Endothelial cell of umbilical vein (primary cell): ENCODE measurements around the gene LRRN3. TPM values are rescaled to one million over a fixed set of nuclear protein-coding genes. Genes with fewer than 3 reads are reported as not detected.

Experiments
- BruUV-seq: library from RNA; stranded (reverse); fragments of 400-500 nt; replicated peaks from 2 replicates; lab custom pipeline; 2021; lab: Mats Ljungman, UMichigan
- CTCF ChIA-PET: fragments of 300-600, 350-600 bp; sonication (Branson Sonifier 250); formaldehyde crosslinking; loops from one replicate; lab custom pipeline; 2021; ENCODE audit warnings: antibody characterized with exemption, inconsistent platforms; lab: Charles Lee
- POLR2A ChIA-PET: fragments of 300-600, 350-600 bp; sonication (Branson Sonifier 250); formaldehyde crosslinking; loops from one replicate; lab custom pipeline; 2021; ENCODE audit warnings: antibody characterized with exemption, inconsistent platforms; lab: Charles Lee
- DNase-seq: peaks from one replicate; pipeline ENCODE4 v3.0.0-alpha.2; 2011; ENCODE audit warnings: low read depth, low spot score
- FAIRE-seq: peaks from 2 replicates; lab custom pipeline; 2011; peaks lifted over from hg19 to GRCh38; lab: Jason Lieb, UNC
- H2AFZ ChIP-seq: 2 replicates; pipeline ENCODE4 v1.6.0; 2012; ENCODE audit warnings: low read depth, low read length, control low read depth, inconsistent platforms
- H3K27ac ChIP-seq: 2 replicates; pipeline ENCODE4 v1.5.1; 2011; ENCODE audit warnings: low read depth, mild to moderate bottlenecking, control low read depth, low read length, moderate library complexity; ENCODE audit not compliant: insufficient read depth
- H3K27me3 ChIP-seq, 2 experiments: 2 replicates each; pipeline versions ENCODE4 v1.6.0 to v1.6.1; 2011; ENCODE audit warnings: low read length in 2 of 2, mixed read lengths in 1 of 2; ENCODE audit not compliant: control insufficient read depth in 2 of 2, insufficient read depth in 2 of 2
- H3K36me3 ChIP-seq, 2 experiments: 2 replicates in 1 of 2; 3 replicates in 1 of 2; pipeline ENCODE4 v1.5.1; 2011; ENCODE audit warnings: low read length in 2 of 2, mild to moderate bottlenecking in 1 of 2, moderate library complexity in 1 of 2; ENCODE audit not compliant: control insufficient read depth in 2 of 2, insufficient read depth in 2 of 2; ENCODE audit errors: extremely low read depth in 1 of 2
- H3K4me1 ChIP-seq: 3 replicates; pipeline ENCODE4 v1.5.1; 2011; ENCODE audit warnings: mild to moderate bottlenecking, low read length; ENCODE audit not compliant: control insufficient read depth, insufficient read depth; ENCODE audit errors: extremely low read depth
- H3K4me2 ChIP-seq: 2 replicates; pipeline ENCODE4 v1.6.1; 2011; ENCODE audit warnings: low read length, control low read depth, mixed read lengths; ENCODE audit not compliant: insufficient read depth
- H3K4me3 ChIP-seq, 3 experiments: fragments of 200-600 bp in 1 of 3; sonication (generic), shearing (Covaris generic) in 1 of 3; replicated peaks in 1 of 3; 2 replicates each; pipeline ENCODE4 v1.5.1; 2011 to 2016; ENCODE audit warnings: control low read depth in 3 of 3, low read length in 3 of 3, mild to moderate bottlenecking in 2 of 3, inconsistent platforms in 1 of 3, low read depth in 1 of 3, moderate library complexity in 1 of 3; ENCODE audit not compliant: insufficient read depth in 1 of 3
- H3K79me2 ChIP-seq: 2 replicates; pipeline ENCODE4 v1.6.0; 2012; ENCODE audit warnings: low read length, inconsistent platforms; ENCODE audit not compliant: control insufficient read depth, insufficient read depth
- H3K9ac ChIP-seq: replicated peaks from 2 replicates; pipeline ENCODE3; 2011; ENCODE audit warnings: low read length, control low read depth; ENCODE audit not compliant: insufficient read depth; ENCODE audit errors: extremely low read depth
- H3K9me1 ChIP-seq: replicated peaks from 3 replicates; pipeline ENCODE4 v1.6.0; 2011; ENCODE audit warnings: mild to moderate bottlenecking, low read length; ENCODE audit not compliant: control insufficient read depth, insufficient read depth; ENCODE audit errors: extremely low read depth
- H3K9me3 ChIP-seq: replicated peaks from 2 replicates; pipeline ENCODE4 v1.5.1; 2012; ENCODE audit warnings: low read length, inconsistent platforms; ENCODE audit not compliant: control insufficient read depth, insufficient read depth
- H4K20me1 ChIP-seq: replicated peaks from 2 replicates; pipeline ENCODE3; 2011; ENCODE audit warnings: mild to moderate bottlenecking, low read length; ENCODE audit not compliant: control insufficient read depth, insufficient read depth; ENCODE audit errors: extremely low read depth
- EZH2 ChIP-seq: IDR thresholded peaks from 2 replicates; pipeline ENCODE4 v1.6.1; 2012; ENCODE audit warnings: borderline replicate concordance, low read depth, mild to moderate bottlenecking, moderate library complexity, low read length, inconsistent platforms; ENCODE audit not compliant: severe bottlenecking
- FOS ChIP-seq: IDR thresholded peaks from 2 replicates; pipeline ENCODE4 v1.6.1; 2011; ENCODE audit warnings: mild to moderate bottlenecking, low read length, moderate library complexity, borderline replicate concordance; ENCODE audit not compliant: insufficient read depth
- GATA2 ChIP-seq: IDR thresholded peaks from 2 replicates; pipeline ENCODE4 v1.7.0; 2011; ENCODE audit warnings: low read depth, mild to moderate bottlenecking, moderate library complexity, mixed read lengths, low read length; ENCODE audit not compliant: insufficient read length, insufficient read depth
- JUN ChIP-seq: IDR thresholded peaks from 2 replicates; pipeline ENCODE4 v1.6.1; 2011; ENCODE audit warnings: borderline replicate concordance, low read depth; ENCODE audit not compliant: insufficient read length, insufficient read depth
- MYC ChIP-seq: IDR thresholded peaks from one replicate; pipeline ENCODE4 v1.6.1; 2011; ENCODE audit warnings: mild to moderate bottlenecking, low read depth, low read length
- POLR2A ChIP-seq: IDR thresholded peaks from 2 replicates; pipeline ENCODE4 v1.6.1; 2012; ENCODE audit warnings: low read depth, mild to moderate bottlenecking, control low read depth, low read length
- POLR2AphosphoS5 ChIP-seq: IDR thresholded peaks from 2 replicates; pipeline ENCODE4 v1.6.1; 2012; ENCODE audit warnings: low read depth, mild to moderate bottlenecking, control low read depth, low read length, moderate library complexity; ENCODE audit not compliant: insufficient read depth
- dilution Hi-C: fragments of 300-500 bp; cut with MboI; formaldehyde crosslinking; loops from one replicate; pipeline ENCODE4 v1.15.0; 2019; ENCODE audit warnings: low sequenced_read_pairs; ENCODE audit not compliant: extremely low pct_ligation_motif_present
- intact Hi-C: fragments of 100-400 bp; cut with micrococcal nuclease; formaldehyde crosslinking; loops from one replicate; pipeline ENCODE4 v1.10.0; 2022
- polyA plus RNA-seq, 4 experiments: library from polyadenylated mRNA; depleted of rRNA in 3 of 4; stranded (reverse) in 3 of 4; unstranded in 1 of 4; fragments of >200 nt; gene quantifications; 2 replicates each; pipeline versions ENCODE4 v1.2.1 to v1.2.3, GENCODE V29; 2011 to 2012; ENCODE audit warnings: missing spikeins in 1 of 4
- total RNA-seq: library from RNA; stranded (reverse); gene quantifications from 2 replicates; pipeline ENCODE4 v1.2.3, GENCODE V29; 2021
- TF ChIP-seq, protein P1 (sequence below), 2 donors: IDR thresholded peaks; 1 replicate in 1 of 2; 2 replicates in 1 of 2; pipeline ENCODE4 v1.5.1; 2011; ENCODE audit warnings: low read length in 2 of 2, mild to moderate bottlenecking in 2 of 2, moderate library complexity in 2 of 2, control low read depth in 1 of 2, inconsistent platforms in 1 of 2, low read depth in 1 of 2; ENCODE audit not compliant: insufficient read depth in 1 of 2; ENCODE audit errors: extremely low read depth in 1 of 2
- TF ChIP-seq, protein P2 (sequence below): IDR thresholded peaks from 2 replicates; pipeline ENCODE4 v1.6.1; 2011; ENCODE audit not compliant: insufficient read depth, insufficient read length

The LRRN3 gene
- total and polyA plus RNA-seq, 2 donors (not counting 3 experiments of a cell fraction or from before 2014, with no cell fraction given), result not detected

GRCh38 chr7:111081546-111082267 is 9.2 kb upstream of the LRRN3 start:
- Histone ChIP-seq H3K4me3 (no peak overlapping the region), H3K27ac (no peak overlapping the region), H3K9me1 (no peaks in the 10 kb centered on the region), H2AFZ (no peak overlapping the region), H4K20me1 (no peaks in the 10 kb centered on the region), H3K9me3 (no peaks in the 10 kb centered on the region), H3K36me3 (no peaks in the 10 kb centered on the region), H3K9ac (no peak overlapping the region), H3K27me3 (no peaks in the 10 kb centered on the region), H3K4me1 (no peaks in the 10 kb centered on the region), H3K4me2 (no peak overlapping the region), H3K79me2 (no peaks in the 10 kb centered on the region)
- dilution Hi-C loops, result no loop called here
- intact Hi-C loops, result no loop called here
- no TSS peak for BruUV-seq
- DNase-seq (no peak), FAIRE-seq (no peak)
- TF ChIP-seq FOS (no peak), GATA2 (no peak), POLR2A (no peak), EZH2 (no peak), POLR2AphosphoS5 (no peak), MYC (no peak), JUN (no peak)
- TF ChIP-seq, protein P1, sequence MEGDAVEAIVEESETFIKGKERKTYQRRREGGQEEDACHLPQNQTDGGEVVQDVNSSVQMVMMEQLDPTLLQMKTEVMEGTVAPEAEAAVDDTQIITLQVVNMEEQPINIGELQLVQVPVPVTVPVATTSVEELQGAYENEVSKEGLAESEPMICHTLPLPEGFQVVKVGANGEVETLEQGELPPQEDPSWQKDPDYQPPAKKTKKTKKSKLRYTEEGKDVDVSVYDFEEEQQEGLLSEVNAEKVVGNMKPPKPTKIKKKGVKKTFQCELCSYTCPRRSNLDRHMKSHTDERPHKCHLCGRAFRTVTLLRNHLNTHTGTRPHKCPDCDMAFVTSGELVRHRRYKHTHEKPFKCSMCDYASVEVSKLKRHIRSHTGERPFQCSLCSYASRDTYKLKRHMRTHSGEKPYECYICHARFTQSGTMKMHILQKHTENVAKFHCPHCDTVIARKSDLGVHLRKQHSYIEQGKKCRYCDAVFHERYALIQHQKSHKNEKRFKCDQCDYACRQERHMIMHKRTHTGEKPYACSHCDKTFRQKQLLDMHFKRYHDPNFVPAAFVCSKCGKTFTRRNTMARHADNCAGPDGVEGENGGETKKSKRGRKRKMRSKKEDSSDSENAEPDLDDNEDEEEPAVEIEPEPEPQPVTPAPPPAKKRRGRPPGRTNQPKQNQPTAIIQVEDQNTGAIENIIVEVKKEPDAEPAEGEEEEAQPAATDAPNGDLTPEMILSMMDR (IDR thresholded peaks at IDR 0.05; ENCODE audit: extremely low read depth in 1 of 2, insufficient read depth in 1 of 2, low read depth in 1 of 2, low read length in 2 of 2), result no peak
- TF ChIP-seq, protein P2, sequence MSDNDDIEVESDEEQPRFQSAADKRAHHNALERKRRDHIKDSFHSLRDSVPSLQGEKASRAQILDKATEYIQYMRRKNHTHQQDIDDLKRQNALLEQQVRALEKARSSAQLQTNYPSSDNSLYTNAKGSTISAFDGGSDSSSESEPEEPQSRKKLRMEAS, result no peak
- ChIA-PET CTCF (no interaction called here), POLR2A (interaction anchor here (0.5 kb wide), 1 partner anchor 29 kb away, joined by 3 read pairs; no protein-coding TSS in a partner anchor)
